ENCODE results near the gene RAP1GDS1.
A peak's percentile ranks its signal among the peaks of the same experiment; 100 is the strongest.
"Not testable (repeated sequence)": the region's sequence is repeated elsewhere in the genome, so short reads cannot be mapped to it uniquely, and the experiment has no call there.

RAP1GDS1 gene

GRCh38 chr4:98452091-98452490 is 190.9 kb downstream of the RAP1GDS1 start:
- no peaks in the 10 kb centered on the region for H3K27me3 ChIP-seq (ENCODE audit: control insufficient read depth, insufficient read depth, low read length)
- H3K9ac ChIP-seq (ENCODE audit: low read depth, low read length) = no peak overlapping the region
- H3K9me3 ChIP-seq (ENCODE audit: control insufficient read depth, insufficient read depth, low read length) = no peaks in the 10 kb centered on the region
- no peaks in the 10 kb centered on the region for H3K4me1 ChIP-seq (ENCODE audit: control insufficient read depth, insufficient read depth, low read length)
- H3K4me3 ChIP-seq (ENCODE audit: low read depth, low read length) = no peak overlapping the region
- no peaks in the 10 kb centered on the region for H3K36me3 ChIP-seq (ENCODE audit: control insufficient read depth, insufficient read depth, low read length)

GRCh38 chr4:98457422-98457821 is 196.2 kb downstream of the RAP1GDS1 start:
- H3K4me3 ChIP-seq (ENCODE audit: low read depth, low read length); H3K27me3 ChIP-seq (ENCODE audit: control insufficient read depth, insufficient read depth, low read length); H3K9me3 ChIP-seq (ENCODE audit: control insufficient read depth, insufficient read depth, low read length); H3K36me3 ChIP-seq (ENCODE audit: control insufficient read depth, insufficient read depth, low read length); H3K4me1 ChIP-seq (ENCODE audit: control insufficient read depth, insufficient read depth, low read length); H3K9ac ChIP-seq (ENCODE audit: low read depth, low read length): not testable (repeated sequence)

GRCh38 chr4:98461121-98461865 is 200.1 kb downstream of the RAP1GDS1 start:
- not testable (repeated sequence) for H3K27me3 ChIP-seq (ENCODE audit: control insufficient read depth, insufficient read depth, low read length); H3K36me3 ChIP-seq (ENCODE audit: control insufficient read depth, insufficient read depth, low read length); H3K4me1 ChIP-seq (ENCODE audit: control insufficient read depth, insufficient read depth, low read length); H3K4me3 ChIP-seq (ENCODE audit: low read depth, low read length); H3K9me3 ChIP-seq (ENCODE audit: control insufficient read depth, insufficient read depth, low read length); H3K9ac ChIP-seq (ENCODE audit: low read depth, low read length)

- no peak overlapping the region for H3K4me3 ChIP-seq (ENCODE audit: low read depth, low read length)
- no peaks in the 10 kb centered on the region for H3K27me3 ChIP-seq (ENCODE audit: control insufficient read depth, insufficient read depth, low read length)
- H3K9me3 ChIP-seq (ENCODE audit: control insufficient read depth, insufficient read depth, low read length) = no peaks in the 10 kb centered on the region
- H3K36me3 ChIP-seq (ENCODE audit: control insufficient read depth, insufficient read depth, low read length) = no peaks in the 10 kb centered on the region
- no peaks in the 10 kb centered on the region for H3K4me1 ChIP-seq (ENCODE audit: control insufficient read depth, insufficient read depth, low read length)
- no peak overlapping the region for H3K9ac ChIP-seq (ENCODE audit: low read depth, low read length)
These were observed 201.3 kb downstream of the RAP1GDS1 start for GRCh38 chr4:98462487-98462886.

DNA sequence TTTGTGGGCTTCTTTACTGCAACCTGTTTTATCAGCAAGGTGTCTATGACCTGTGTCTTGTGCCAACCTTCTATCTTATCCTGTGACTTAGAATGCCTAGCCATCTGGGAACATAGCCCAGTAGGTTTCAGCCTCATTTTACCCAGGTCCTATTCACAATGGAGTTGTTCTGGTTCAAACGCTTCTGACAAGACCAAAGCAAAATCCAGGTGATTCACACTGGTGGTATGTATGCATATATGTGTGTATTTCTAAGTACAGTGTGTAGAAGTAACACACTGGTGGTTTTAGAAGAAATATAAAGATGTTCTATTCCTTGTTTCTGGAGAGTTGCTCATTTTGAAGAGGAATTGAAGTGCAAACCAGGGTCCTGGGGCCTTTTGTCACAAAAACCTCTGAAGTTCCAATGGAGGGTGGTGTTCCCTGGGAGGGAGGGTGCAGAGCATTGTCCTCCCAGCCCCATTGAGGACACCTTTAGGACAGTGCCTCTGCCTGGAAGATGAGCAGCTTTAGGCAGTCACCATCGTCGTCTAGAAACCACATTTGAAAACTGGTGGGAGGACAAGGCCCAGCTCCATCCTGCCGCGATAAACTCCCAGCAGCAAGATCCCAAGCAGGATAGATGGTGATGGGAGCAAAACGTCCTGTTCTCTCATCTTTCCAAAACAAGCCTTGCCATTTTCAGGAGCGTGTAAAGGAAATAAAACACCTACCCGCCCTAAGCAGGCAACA is 205.8 kb downstream of the RAP1GDS1 start:
- H3K9ac ChIP-seq (ENCODE audit: low read depth, low read length) = no peak overlapping the region
- no peaks in the 10 kb centered on the region for H3K36me3 ChIP-seq (ENCODE audit: control insufficient read depth, insufficient read depth, low read length)
- H3K9me3 ChIP-seq (ENCODE audit: control insufficient read depth, insufficient read depth, low read length) = no peaks in the 10 kb centered on the region
- H3K4me3 ChIP-seq (ENCODE audit: low read depth, low read length) = no peak overlapping the region
- no peaks in the 10 kb centered on the region for H3K4me1 ChIP-seq (ENCODE audit: control insufficient read depth, insufficient read depth, low read length)
- no peaks in the 10 kb centered on the region for H3K27me3 ChIP-seq (ENCODE audit: control insufficient read depth, insufficient read depth, low read length)

- H3K4me1 ChIP-seq (ENCODE audit: control insufficient read depth, insufficient read depth, low read length) = no peaks in the 10 kb centered on the region
- no peaks in the 10 kb centered on the region for H3K27me3 ChIP-seq (ENCODE audit: control insufficient read depth, insufficient read depth, low read length)
- no peak overlapping the region for H3K9ac ChIP-seq (ENCODE audit: low read depth, low read length)
- H3K4me3 ChIP-seq (ENCODE audit: low read depth, low read length) = peak overlapping the region; percentile 44
- no peaks in the 10 kb centered on the region for H3K9me3 ChIP-seq (ENCODE audit: control insufficient read depth, insufficient read depth, low read length)
- H3K36me3 ChIP-seq (ENCODE audit: control insufficient read depth, insufficient read depth, low read length) = no peaks in the 10 kb centered on the region
These were observed 206.5 kb downstream of the RAP1GDS1 start for GRCh38 chr4:98467627-98468072.

- Histone ChIP-seq H3K4me1 (ENCODE audit: control insufficient read depth, insufficient read depth, low read length) (no peaks in the 10 kb centered on the region), H3K9me3 (ENCODE audit: control insufficient read depth, insufficient read depth, low read length) (no peaks in the 10 kb centered on the region)
These were observed 207.5 kb downstream of the RAP1GDS1 start for GRCh38 chr4:98468709-98469108.

GRCh38 chr4:98469771-98470170 is 208.6 kb downstream of the RAP1GDS1 start:
- no peaks in the 10 kb centered on the region for H3K4me1 ChIP-seq (ENCODE audit: control insufficient read depth, insufficient read depth, low read length)
- no peaks in the 10 kb centered on the region for H3K27me3 ChIP-seq (ENCODE audit: control insufficient read depth, insufficient read depth, low read length)
- no peak overlapping the region for H3K9ac ChIP-seq (ENCODE audit: low read depth, low read length)
- H3K9me3 ChIP-seq (ENCODE audit: control insufficient read depth, insufficient read depth, low read length) = no peaks in the 10 kb centered on the region
- H3K4me3 ChIP-seq (ENCODE audit: low read depth, low read length) = no peak overlapping the region
- no peaks in the 10 kb centered on the region for H3K36me3 ChIP-seq (ENCODE audit: control insufficient read depth, insufficient read depth, low read length)

More at GRCh38 chr4:98468709-98469108, 207.5 kb downstream of the RAP1GDS1 start:
- Histone ChIP-seq H3K27me3 (ENCODE audit: control insufficient read depth, insufficient read depth, low read length) (no peaks in the 10 kb centered on the region), H3K4me3 (ENCODE audit: low read depth, low read length) (no peak overlapping the region), H3K9ac (ENCODE audit: low read depth, low read length) (no peak overlapping the region), H3K36me3 (ENCODE audit: control insufficient read depth, insufficient read depth, low read length) (no peaks in the 10 kb centered on the region)

DNA sequence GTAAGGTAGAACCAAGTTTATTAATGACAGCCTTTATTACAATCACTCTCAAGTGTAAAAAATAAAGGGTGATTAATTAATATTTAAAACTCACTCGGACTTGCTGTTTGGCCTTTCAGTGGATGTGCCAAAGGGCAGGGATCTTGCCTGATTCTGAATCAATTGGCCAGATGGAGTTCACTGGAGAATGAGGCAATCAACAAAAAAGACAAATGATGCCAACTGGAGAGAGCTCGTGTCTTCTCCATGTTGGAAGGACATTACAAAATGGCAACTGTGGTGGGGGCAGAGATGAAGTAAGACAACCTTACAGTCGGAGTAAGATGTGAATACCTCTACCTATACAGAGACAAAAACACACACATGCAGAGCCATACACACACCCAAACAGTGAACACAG is 209.2 kb downstream of the RAP1GDS1 start:
- Histone ChIP-seq H3K4me1 (ENCODE audit: control insufficient read depth, insufficient read depth, low read length) (no peaks in the 10 kb centered on the region), H3K9ac (ENCODE audit: low read depth, low read length) (no peak overlapping the region), H3K27me3 (ENCODE audit: control insufficient read depth, insufficient read depth, low read length) (no peaks in the 10 kb centered on the region), H3K36me3 (ENCODE audit: control insufficient read depth, insufficient read depth, low read length) (no peaks in the 10 kb centered on the region), H3K4me3 (ENCODE audit: low read depth, low read length) (no peak overlapping the region), H3K9me3 (ENCODE audit: control insufficient read depth, insufficient read depth, low read length) (no peaks in the 10 kb centered on the region)

GRCh38 chr4:98470831-98471230 is 209.6 kb downstream of the RAP1GDS1 start:
- H3K9me3 ChIP-seq (ENCODE audit: control insufficient read depth, insufficient read depth, low read length) = no peaks in the 10 kb centered on the region
- H3K4me3 ChIP-seq (ENCODE audit: low read depth, low read length) = no peak overlapping the region
- H3K4me1 ChIP-seq (ENCODE audit: control insufficient read depth, insufficient read depth, low read length) = no peaks in the 10 kb centered on the region
- H3K36me3 ChIP-seq (ENCODE audit: control insufficient read depth, insufficient read depth, low read length) = no peaks in the 10 kb centered on the region
- no peak overlapping the region for H3K9ac ChIP-seq (ENCODE audit: low read depth, low read length)
- no peaks in the 10 kb centered on the region for H3K27me3 ChIP-seq (ENCODE audit: control insufficient read depth, insufficient read depth, low read length)

GRCh38 chr4:98473046-98473445 is 211.9 kb downstream of the RAP1GDS1 start:
- H3K9me3 ChIP-seq (ENCODE audit: control insufficient read depth, insufficient read depth, low read length) = no peaks in the 10 kb centered on the region
- H3K4me1 ChIP-seq (ENCODE audit: control insufficient read depth, insufficient read depth, low read length) = no peaks in the 10 kb centered on the region
- H3K27me3 ChIP-seq (ENCODE audit: control insufficient read depth, insufficient read depth, low read length) = no peaks in the 10 kb centered on the region
- no peak overlapping the region for H3K4me3 ChIP-seq (ENCODE audit: low read depth, low read length)
- H3K36me3 ChIP-seq (ENCODE audit: control insufficient read depth, insufficient read depth, low read length) = no peaks in the 10 kb centered on the region
- no peak overlapping the region for H3K9ac ChIP-seq (ENCODE audit: low read depth, low read length)

GRCh38 chr4:98474408-98474844 is 213.2 kb downstream of the RAP1GDS1 start:
- Histone ChIP-seq H3K9me3 (ENCODE audit: control insufficient read depth, insufficient read depth, low read length) (no peaks in the 10 kb centered on the region), H3K27me3 (ENCODE audit: control insufficient read depth, insufficient read depth, low read length) (no peaks in the 10 kb centered on the region), H3K4me3 (ENCODE audit: low read depth, low read length) (no peak overlapping the region), H3K4me1 (ENCODE audit: control insufficient read depth, insufficient read depth, low read length) (no peaks in the 10 kb centered on the region), H3K9ac (ENCODE audit: low read depth, low read length) (no peak overlapping the region), H3K36me3 (ENCODE audit: control insufficient read depth, insufficient read depth, low read length) (no peaks in the 10 kb centered on the region)

Data from iPS-15b (cell line).